ENCODE data around the gene SMTNL2. TPM values are rescaled to one million over a fixed set of nuclear protein-coding genes. Genes with fewer than 3 reads are reported as not detected.

The SMTNL2 gene
- polyA plus RNA-seq, 2 donors: 0.53 to 1.4 TPM

DNA sequence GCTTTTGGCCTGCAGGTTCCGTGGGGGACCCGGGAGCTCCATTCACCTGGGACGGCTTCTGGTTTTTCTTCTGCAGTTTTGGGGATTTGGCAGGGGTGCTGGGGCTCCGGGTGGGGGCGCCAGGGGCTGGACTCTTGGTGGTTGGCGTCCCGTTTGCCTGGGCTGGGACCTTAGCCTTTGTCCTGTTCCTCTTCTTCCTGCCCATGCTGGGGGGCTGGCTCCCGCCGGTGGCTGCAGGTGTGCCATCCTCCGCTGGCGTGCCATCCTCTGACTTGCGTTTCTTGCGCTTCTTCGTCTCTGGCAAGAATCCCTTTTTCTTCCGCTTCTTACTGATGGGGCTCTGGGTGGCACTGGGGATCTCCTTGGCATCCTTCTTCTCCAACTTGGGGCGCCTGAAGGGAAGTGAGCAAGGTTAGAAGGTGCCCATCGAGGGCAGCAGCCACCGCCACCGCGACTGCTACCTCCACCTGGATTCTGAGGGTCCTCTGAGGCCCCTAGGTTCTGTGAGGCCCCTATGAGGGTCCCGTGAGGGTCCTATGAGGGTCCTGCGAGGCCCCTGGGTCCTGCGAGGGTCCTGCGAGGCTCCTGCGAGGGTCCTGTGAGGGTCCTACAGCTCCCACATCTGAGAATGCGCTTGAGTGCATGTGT is 44.6 kb upstream of the SMTNL2 start:
- H3K27me3 ChIP-seq (ENCODE audit: control insufficient read depth in 1 of 2, insufficient read depth in 2 of 2, low read length in 2 of 2): no peaks in the 10 kb centered on the region
- no peaks in the 10 kb centered on the region for H3K9me3 ChIP-seq (ENCODE audit: control insufficient read depth in 2 of 2, insufficient read depth in 1 of 2, low read depth in 1 of 2, low read length in 1 of 2)
- H3K27ac ChIP-seq (ENCODE audit: low read depth in 2 of 2, low read length in 1 of 2): peak overlapping the region in 1 of 2 donors; percentile 3
- peaks cover 3 to 20% of the 10 kb centered on the region in 2 donors for H3K4me1 ChIP-seq (ENCODE audit: control insufficient read depth in 2 of 2, insufficient read depth in 2 of 2, low read length in 1 of 2)
- WGBS, 2 donors: 87 to 91% methylated on average over 26 of the region's 26 CpGs
- peaks cover 9 to 61% of the 10 kb centered on the region in 2 donors for H3K36me3 ChIP-seq (ENCODE audit: control insufficient read depth in 2 of 2, insufficient read depth in 2 of 2, low read length in 1 of 2)
- H3K4me3 ChIP-seq (ENCODE audit: low read depth in 1 of 2, low read length in 2 of 2): no peak overlapping the region

DNA sequence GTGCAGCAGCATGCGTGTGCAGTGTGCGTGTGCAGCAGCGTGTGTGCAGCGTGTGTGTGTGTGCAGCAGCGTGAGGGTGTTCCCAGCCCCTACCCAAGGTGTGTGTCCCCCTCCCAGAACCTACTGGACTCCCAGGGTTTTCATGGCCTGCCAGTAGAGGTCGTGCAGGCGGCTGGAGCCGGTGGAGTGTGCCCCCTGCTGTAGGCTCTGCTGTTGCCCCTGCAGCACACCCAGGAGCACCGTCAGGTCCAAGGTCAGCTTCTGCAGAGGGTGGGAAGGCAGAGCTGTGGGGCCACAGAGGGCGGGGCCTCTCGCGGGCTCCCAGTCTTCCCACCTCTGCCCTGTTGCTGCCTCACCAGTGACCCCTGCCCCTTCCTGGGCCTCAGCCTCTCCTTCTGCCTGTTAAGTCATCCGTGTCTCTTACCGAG is 44.1 kb upstream of the SMTNL2 start:
- Histone ChIP-seq H3K4me3 (ENCODE audit: low read depth in 1 of 2, low read length in 2 of 2) (no peak overlapping the region), H3K4me1 (ENCODE audit: control insufficient read depth in 2 of 2, insufficient read depth in 2 of 2, low read length in 1 of 2) (peaks cover 3 to 18% of the 10 kb centered on the region in 2 donors), H3K27ac (ENCODE audit: low read depth in 2 of 2, low read length in 1 of 2) (peak overlapping the region in 1 of 2 donors; percentile 1), H3K36me3 (ENCODE audit: control insufficient read depth in 2 of 2, insufficient read depth in 2 of 2, low read length in 1 of 2) (peaks cover 9 to 65% of the 10 kb centered on the region in 2 donors), H3K9me3 (ENCODE audit: control insufficient read depth in 2 of 2, insufficient read depth in 1 of 2, low read depth in 1 of 2, low read length in 1 of 2) (no peaks in the 10 kb centered on the region), H3K27me3 (ENCODE audit: control insufficient read depth in 1 of 2, insufficient read depth in 2 of 2, low read length in 2 of 2) (no peaks in the 10 kb centered on the region)
- 70 to 72% methylated on average over 13 to 14 of the region's 14 CpGs for WGBS, 2 donors

DNA sequence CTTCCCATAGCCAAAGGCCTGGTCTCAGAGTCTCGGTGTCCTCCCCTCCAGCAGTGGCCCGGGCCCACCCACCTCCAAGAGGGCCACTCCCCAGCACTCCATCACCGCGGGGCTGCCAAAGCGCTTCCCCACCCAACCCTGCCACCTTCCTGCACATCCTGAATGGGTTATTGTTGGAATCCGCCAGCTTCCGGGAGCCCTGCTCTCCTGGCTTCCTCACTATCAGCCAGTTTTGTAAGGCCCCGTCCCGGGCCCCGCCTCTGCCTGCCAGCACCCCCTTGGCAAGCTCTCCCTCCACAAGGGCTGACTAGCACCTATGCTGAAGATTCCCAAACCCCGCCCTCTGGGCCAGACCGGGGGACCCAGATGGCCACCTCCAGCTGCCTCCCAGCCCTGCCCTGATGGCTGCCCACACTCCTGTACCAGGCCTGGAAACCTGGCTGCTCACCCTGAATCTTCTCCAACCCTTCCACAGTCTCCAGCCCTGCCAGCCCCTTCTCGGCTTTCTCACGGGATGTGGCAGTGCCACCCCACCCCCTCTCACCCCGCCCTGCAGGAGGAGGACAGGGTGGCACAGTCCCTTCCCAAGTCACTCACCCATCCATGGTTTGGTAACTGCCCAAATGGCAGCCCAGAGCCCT is 43.5 kb upstream of the SMTNL2 start:
- Histone ChIP-seq H3K4me3 (ENCODE audit: low read depth in 1 of 2, low read length in 2 of 2) (no peak overlapping the region), H3K9me3 (ENCODE audit: control insufficient read depth in 2 of 2, insufficient read depth in 1 of 2, low read depth in 1 of 2, low read length in 1 of 2) (no peaks in the 10 kb centered on the region), H3K36me3 (ENCODE audit: control insufficient read depth in 2 of 2, insufficient read depth in 2 of 2, low read length in 1 of 2) (peaks cover 9 to 69% of the 10 kb centered on the region in 2 donors), H3K27ac (ENCODE audit: low read depth in 2 of 2, low read length in 1 of 2) (peak overlapping the region; percentile 1 to 14), H3K4me1 (ENCODE audit: control insufficient read depth in 2 of 2, insufficient read depth in 2 of 2, low read length in 1 of 2) (peaks cover 3 to 16% of the 10 kb centered on the region in 2 donors), H3K27me3 (ENCODE audit: control insufficient read depth in 1 of 2, insufficient read depth in 2 of 2, low read length in 2 of 2) (no peaks in the 10 kb centered on the region)
- WGBS, 2 donors: 61% methylated on average over 15 of the region's 15 CpGs

- no peaks in the 10 kb centered on the region for H3K9me3 ChIP-seq (ENCODE audit: control insufficient read depth in 2 of 2, insufficient read depth in 1 of 2, low read depth in 1 of 2, low read length in 1 of 2)
- H3K27me3 ChIP-seq (ENCODE audit: control insufficient read depth in 1 of 2, insufficient read depth in 2 of 2, low read length in 2 of 2): no peaks in the 10 kb centered on the region
- 78 to 82% methylated on average over 29 of the region's 29 CpGs for WGBS, 2 donors
- peak overlapping the region; percentile 1 to 14 for H3K27ac ChIP-seq (ENCODE audit: low read depth in 2 of 2, low read length in 1 of 2)
- H3K4me1 ChIP-seq (ENCODE audit: control insufficient read depth in 2 of 2, insufficient read depth in 2 of 2, low read length in 1 of 2): peaks cover 3 to 13% of the 10 kb centered on the region in 2 donors
- H3K36me3 ChIP-seq (ENCODE audit: control insufficient read depth in 2 of 2, insufficient read depth in 2 of 2, low read length in 1 of 2): peaks cover 9 to 69% of the 10 kb centered on the region in 2 donors
- no peak overlapping the region for H3K4me3 ChIP-seq (ENCODE audit: low read depth in 1 of 2, low read length in 2 of 2)
Observed at GRCh38 chr17:4541328-4542002, 42.9 kb upstream of the SMTNL2 start.

DNA sequence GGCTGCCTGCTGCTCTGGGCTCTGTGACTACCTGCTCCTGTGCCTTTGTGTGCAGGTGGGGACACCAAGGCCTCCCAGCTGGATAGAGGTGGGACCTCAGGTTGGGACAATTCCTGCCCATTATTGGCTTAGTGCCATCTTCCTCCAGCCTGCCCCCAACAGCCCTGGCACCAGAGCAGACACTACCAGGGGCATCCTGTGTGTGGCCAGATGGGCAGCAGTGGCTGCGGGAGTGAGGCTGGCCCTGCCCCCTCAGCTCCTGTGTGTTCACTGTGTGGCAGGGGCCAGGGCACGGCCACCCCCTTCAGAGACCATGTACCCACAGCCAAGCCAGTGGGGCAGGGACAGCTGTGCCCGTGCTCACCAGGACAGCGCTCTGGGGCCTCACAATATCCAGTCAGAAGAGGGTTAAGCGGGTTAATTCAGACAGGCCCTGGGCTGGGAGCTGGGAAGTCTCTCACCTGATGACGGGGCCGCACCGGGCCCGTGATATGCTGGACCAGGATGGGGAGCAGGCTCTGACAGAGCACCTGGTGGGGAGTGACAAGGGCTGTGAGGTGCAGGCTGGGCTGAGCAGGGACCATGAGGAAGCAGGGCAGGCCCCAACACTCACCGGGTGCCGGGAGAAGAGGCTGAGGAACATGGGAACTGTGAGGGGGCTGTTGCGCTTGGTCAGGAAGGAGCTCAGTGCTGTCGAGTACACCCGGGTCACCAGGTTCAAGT is 42.2 kb upstream of the SMTNL2 start:
- peaks cover 3 to 8% of the 10 kb centered on the region in 2 donors for H3K4me1 ChIP-seq (ENCODE audit: control insufficient read depth in 2 of 2, insufficient read depth in 2 of 2, low read length in 1 of 2)
- H3K36me3 ChIP-seq (ENCODE audit: control insufficient read depth in 2 of 2, insufficient read depth in 2 of 2, low read length in 1 of 2): peaks cover 9 to 72% of the 10 kb centered on the region in 2 donors
- no peak overlapping the region for H3K4me3 ChIP-seq (ENCODE audit: low read depth in 1 of 2, low read length in 2 of 2)
- no peak overlapping the region for H3K27ac ChIP-seq (ENCODE audit: low read depth in 2 of 2, low read length in 1 of 2)
- 90 to 93% methylated on average over 14 of the region's 14 CpGs for WGBS, 2 donors
- H3K9me3 ChIP-seq (ENCODE audit: control insufficient read depth in 2 of 2, insufficient read depth in 1 of 2, low read depth in 1 of 2, low read length in 1 of 2): no peaks in the 10 kb centered on the region
- no peaks in the 10 kb centered on the region for H3K27me3 ChIP-seq (ENCODE audit: control insufficient read depth in 1 of 2, insufficient read depth in 2 of 2, low read length in 2 of 2)

DNA sequence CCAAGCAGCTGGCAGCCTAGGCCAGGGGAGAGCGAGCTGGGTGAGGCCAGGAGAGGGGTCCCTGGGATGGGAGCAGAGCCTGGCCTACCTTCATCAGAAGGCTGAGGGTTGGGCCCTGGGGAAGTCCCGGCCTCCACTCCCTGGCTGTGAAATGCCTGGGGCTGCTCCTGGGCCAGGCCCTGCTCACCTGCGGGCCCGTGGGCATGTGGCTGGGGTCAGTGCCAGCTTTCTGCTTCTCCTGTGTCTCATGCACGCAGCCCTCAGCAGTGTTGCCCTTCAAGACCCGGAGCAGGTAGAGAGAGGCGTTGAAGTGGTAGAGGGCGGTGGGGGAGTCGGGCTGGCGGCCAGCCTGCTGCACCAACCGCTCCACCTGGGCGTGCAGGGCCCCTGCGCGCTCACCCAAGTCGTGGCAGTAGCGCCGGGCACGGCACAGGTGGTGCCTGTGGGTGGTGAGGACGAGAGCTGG is 41.6 kb upstream of the SMTNL2 start:
- H3K27ac ChIP-seq (ENCODE audit: low read depth in 2 of 2, low read length in 1 of 2): no peak overlapping the region
- WGBS, 2 donors: 89 to 91% methylated on average over 19 of the region's 19 CpGs
- no peaks in the 10 kb centered on the region for H3K9me3 ChIP-seq (ENCODE audit: control insufficient read depth in 2 of 2, insufficient read depth in 1 of 2, low read depth in 1 of 2, low read length in 1 of 2)
- peaks cover 9 to 76% of the 10 kb centered on the region in 2 donors for H3K36me3 ChIP-seq (ENCODE audit: control insufficient read depth in 2 of 2, insufficient read depth in 2 of 2, low read length in 1 of 2)
- H3K4me1 ChIP-seq (ENCODE audit: control insufficient read depth in 2 of 2, insufficient read depth in 2 of 2, low read length in 1 of 2): peaks cover 0 to 2% of the 10 kb centered on the region in 2 donors
- no peaks in the 10 kb centered on the region for H3K27me3 ChIP-seq (ENCODE audit: control insufficient read depth in 1 of 2, insufficient read depth in 2 of 2, low read length in 2 of 2)
- H3K4me3 ChIP-seq (ENCODE audit: low read depth in 1 of 2, low read length in 2 of 2): no peak overlapping the region

- H3K9me3 ChIP-seq (ENCODE audit: control insufficient read depth in 2 of 2, insufficient read depth in 1 of 2, low read depth in 1 of 2, low read length in 1 of 2): no peaks in the 10 kb centered on the region
- no peak overlapping the region for H3K4me3 ChIP-seq (ENCODE audit: low read depth in 1 of 2, low read length in 2 of 2)
- H3K4me1 ChIP-seq (ENCODE audit: control insufficient read depth in 2 of 2, insufficient read depth in 2 of 2, low read length in 1 of 2): no peaks in the 10 kb centered on the region
- H3K27ac ChIP-seq (ENCODE audit: low read depth in 2 of 2, low read length in 1 of 2): no peak overlapping the region
- peaks cover 14 to 78% of the 10 kb centered on the region in 2 donors for H3K36me3 ChIP-seq (ENCODE audit: control insufficient read depth in 2 of 2, insufficient read depth in 2 of 2, low read length in 1 of 2)
- H3K27me3 ChIP-seq (ENCODE audit: control insufficient read depth in 1 of 2, insufficient read depth in 2 of 2, low read length in 2 of 2): no peaks in the 10 kb centered on the region
- 67 to 72% methylated on average over 19 of the region's 19 CpGs for WGBS, 2 donors
Observed at GRCh38 chr17:4543557-4544026, 40.7 kb upstream of the SMTNL2 start.

- Histone ChIP-seq H3K4me1 (ENCODE audit: control insufficient read depth in 2 of 2, insufficient read depth in 2 of 2, low read length in 1 of 2) (no peaks in the 10 kb centered on the region), H3K36me3 (ENCODE audit: control insufficient read depth in 2 of 2, insufficient read depth in 2 of 2, low read length in 1 of 2) (peaks cover 18 to 81% of the 10 kb centered on the region in 2 donors), H3K27ac (ENCODE audit: low read depth in 2 of 2, low read length in 1 of 2) (no peak overlapping the region), H3K9me3 (ENCODE audit: control insufficient read depth in 2 of 2, insufficient read depth in 1 of 2, low read depth in 1 of 2, low read length in 1 of 2) (no peaks in the 10 kb centered on the region), H3K27me3 (ENCODE audit: control insufficient read depth in 1 of 2, insufficient read depth in 2 of 2, low read length in 2 of 2) (no peaks in the 10 kb centered on the region), H3K4me3 (ENCODE audit: low read depth in 1 of 2, low read length in 2 of 2) (no peak overlapping the region)
- WGBS, 2 donors: 91% methylated on average over 31 to 37 of the region's 37 CpGs
Observed at GRCh38 chr17:4544135-4544950, 40.0 kb upstream of the SMTNL2 start.

- H3K4me1 ChIP-seq (ENCODE audit: control insufficient read depth in 2 of 2, insufficient read depth in 2 of 2, low read length in 1 of 2): no peaks in the 10 kb centered on the region
- H3K9me3 ChIP-seq (ENCODE audit: control insufficient read depth in 2 of 2, insufficient read depth in 1 of 2, low read depth in 1 of 2, low read length in 1 of 2): no peaks in the 10 kb centered on the region
- 90 to 93% methylated on average over 17 to 18 of the region's 18 CpGs for WGBS, 2 donors
- H3K27ac ChIP-seq (ENCODE audit: low read depth in 2 of 2, low read length in 1 of 2): no peak overlapping the region
- H3K27me3 ChIP-seq (ENCODE audit: control insufficient read depth in 1 of 2, insufficient read depth in 2 of 2, low read length in 2 of 2): no peaks in the 10 kb centered on the region
- no peak overlapping the region for H3K4me3 ChIP-seq (ENCODE audit: low read depth in 1 of 2, low read length in 2 of 2)
- peaks cover 20 to 79% of the 10 kb centered on the region in 2 donors for H3K36me3 ChIP-seq (ENCODE audit: control insufficient read depth in 2 of 2, insufficient read depth in 2 of 2, low read length in 1 of 2)
Observed at GRCh38 chr17:4544951-4545216, 39.4 kb upstream of the SMTNL2 start.
